Colon (tissue), 2 donors: ENCODE measurements around the gene EIF3I.

Source experiments
- FAIRE-seq: peaks from 2 replicates; lab custom pipeline; 2012; peaks lifted over from hg19 to GRCh38; lab: Jason Lieb, UNC
- donor health status: control.
- donor health status: control.

The EIF3I gene

DNA sequence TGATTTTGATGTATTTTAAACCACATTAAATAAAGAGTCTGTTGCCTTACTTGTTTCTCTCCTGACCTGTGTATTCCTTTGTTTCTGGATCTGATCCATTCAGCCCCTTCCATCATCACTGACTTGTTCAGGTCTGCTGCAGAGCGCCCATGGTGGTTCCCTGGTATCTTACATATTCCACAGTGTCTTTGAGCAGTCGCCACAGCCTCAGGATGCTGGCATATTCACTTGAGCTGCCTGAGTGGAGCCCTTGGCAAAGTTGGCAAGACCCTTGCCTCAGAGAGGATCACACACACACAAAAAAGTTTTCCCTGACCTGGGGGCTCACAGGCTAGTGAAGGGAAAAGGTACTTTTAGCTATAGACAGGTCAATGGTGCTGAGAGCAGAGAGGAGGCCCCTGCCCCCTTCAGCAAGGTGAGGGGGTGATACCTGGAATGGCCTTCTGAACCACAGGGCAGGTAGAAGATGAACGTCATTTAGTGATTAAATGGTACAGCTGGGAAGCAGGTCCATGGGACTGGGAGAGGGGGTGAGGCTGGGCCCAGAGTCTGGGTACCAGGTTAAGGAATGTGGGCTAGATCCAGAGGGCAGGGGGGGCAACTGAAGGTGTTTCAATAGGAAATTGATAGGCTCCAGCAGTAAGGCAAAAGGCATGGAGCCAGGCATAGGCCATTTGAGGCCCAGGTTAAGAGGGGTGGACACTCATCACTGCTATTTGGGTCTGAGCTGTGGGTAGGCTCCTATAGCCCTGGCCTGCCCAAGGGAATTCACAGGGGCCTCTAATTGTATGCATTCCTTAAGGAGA, 23.8 kb upstream of the EIF3I start:
- FAIRE-seq: no peak

- FAIRE-seq: no peak
These were observed 23.0 kb upstream of the EIF3I start for GRCh38 chr1:32199043-32199716.

DNA sequence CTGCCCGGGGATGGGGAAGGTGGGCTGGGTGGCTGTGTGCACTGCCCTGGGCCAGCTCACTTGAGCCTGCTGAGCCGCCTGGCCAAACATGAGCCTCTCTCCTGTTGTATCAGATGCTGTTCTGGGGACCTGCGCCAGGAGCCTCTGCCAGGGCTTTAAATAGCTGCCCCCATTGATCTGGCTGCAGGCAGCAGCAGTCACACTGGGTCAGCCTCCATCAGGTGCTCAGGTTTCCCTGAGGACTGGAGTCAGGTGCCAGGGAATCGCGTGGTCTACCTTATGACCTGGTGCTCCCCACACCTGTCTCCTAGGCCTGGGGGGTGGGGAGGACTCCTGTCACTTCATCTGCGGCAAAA, 22.5 kb upstream of the EIF3I start:
- no peak for FAIRE-seq

DNA sequence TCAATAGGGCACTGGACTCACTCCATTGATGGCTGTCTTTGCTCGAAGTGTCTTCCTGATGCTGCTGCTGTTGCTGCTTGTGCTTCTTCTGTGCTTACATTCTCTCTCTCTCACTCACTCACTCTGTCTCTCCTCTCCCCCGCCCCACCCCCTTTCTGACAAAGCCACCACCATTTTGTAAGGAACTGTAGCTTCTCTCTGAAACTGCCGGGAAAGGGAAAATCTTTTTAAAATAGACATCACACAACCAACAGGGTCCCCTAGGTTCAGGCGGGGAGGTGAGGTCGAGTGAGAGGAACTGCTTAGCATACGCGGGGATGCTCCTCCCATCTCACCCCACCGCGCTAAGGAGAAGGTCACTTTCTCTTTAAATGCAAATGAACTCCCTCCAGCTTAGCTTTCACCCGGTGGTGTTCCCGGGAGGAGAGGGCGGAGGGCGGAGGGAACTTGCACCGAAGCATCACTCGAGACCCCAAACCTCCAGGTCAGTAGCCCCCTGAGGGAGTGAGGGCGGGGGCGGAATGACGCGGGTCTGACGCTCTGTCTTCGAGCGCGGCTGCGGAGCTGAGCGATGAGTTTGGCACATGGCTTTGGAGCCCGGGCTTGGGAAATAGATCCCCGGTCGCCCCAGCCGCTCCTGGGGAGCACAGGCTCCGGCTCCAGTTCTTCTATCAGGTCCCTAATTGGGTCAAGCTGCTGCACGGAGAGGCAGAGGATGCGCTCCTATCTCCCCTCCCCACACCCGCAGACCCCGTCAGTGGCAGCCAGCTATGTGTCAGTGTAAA, 21.8 kb upstream of the EIF3I start, which contains the start of gene CCDC28B:
TSS of gene CCDC28B (plus strand) at position 370 of the 785 bp plus-strand sequence. CDS start 1,341 bp downstream, outside the sequence.
- no peak for FAIRE-seq

- FAIRE-seq: no peak
These were observed 21.0 kb upstream of the EIF3I start for GRCh38 chr1:32201011-32201855.

- no peak for FAIRE-seq
These were observed 17.3 kb upstream of the EIF3I start for GRCh38 chr1:32204943-32205361.

DNA sequence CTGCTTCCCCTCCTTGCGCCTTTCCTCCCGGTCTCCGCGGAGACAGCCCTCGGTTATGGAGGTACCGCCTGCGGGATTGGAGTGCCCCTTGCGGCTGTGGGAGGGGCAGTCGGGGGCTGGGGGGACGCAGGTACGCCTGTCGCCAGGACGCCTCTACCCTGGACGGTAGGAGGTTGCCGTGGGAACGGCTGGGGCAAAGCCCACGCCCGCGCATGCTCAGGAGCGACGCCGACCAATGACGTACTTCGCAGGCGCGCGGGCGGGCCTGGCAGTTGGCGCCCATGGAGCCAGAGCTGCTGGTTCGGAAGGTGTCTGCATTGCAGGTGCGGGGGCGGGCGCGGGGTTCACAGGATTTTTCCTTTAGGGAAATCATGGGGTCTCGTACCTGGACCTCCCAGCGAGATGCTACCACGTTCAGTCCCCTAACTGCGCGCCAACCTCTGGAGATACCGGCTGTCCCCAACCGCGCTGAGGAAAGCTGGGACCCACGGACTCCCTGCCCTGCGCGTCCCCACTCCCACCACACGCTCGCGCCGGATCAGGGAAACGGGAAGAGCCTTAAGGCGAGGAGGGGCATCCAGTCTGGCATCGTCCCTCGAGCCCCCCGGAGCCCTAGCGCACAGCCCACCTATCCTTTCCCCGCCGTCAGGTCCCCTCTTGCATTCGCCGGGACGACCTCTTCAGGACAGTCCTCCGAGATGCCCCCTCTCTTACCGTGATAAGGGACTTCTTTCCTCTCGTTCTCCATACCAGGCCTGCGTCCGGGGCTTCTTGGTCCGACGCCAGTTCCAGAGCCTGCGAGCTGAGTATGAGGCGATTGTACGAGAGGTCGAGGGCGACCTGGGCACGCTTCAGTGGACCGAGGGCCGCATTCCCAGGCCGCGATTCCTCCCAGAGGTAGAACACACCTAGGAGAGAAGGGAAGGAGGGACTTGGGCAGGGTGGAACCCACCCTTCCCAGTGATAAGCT, 16.5 kb upstream of the EIF3I start, which contains the start of gene IQCC:
TSS of gene IQCC (plus strand) at position 271 of the 970 bp plus-strand sequence. CDS start at position 282, 11 bp downstream.
- no peak for FAIRE-seq

DNA sequence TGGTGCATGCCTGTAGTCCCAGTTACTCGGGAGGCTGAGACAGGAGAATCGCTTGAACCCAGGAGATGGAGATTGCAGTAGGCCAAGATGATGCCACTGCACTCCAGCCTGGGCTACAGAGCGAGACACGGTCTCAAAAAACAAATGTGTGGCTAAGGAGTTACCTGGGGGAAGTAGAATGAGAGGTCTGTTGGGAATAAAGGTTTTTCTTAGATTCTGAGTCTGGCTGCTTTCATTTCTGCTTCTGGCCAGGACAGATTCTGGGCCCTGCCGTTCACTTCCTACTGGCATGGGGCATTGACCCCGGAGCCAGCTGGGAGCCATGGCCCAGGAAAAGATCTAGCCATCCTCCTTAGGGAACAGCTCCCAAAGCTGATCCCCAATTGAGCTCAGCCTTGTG, 13.7 kb upstream of the EIF3I start:
- FAIRE-seq: no peak

DNA sequence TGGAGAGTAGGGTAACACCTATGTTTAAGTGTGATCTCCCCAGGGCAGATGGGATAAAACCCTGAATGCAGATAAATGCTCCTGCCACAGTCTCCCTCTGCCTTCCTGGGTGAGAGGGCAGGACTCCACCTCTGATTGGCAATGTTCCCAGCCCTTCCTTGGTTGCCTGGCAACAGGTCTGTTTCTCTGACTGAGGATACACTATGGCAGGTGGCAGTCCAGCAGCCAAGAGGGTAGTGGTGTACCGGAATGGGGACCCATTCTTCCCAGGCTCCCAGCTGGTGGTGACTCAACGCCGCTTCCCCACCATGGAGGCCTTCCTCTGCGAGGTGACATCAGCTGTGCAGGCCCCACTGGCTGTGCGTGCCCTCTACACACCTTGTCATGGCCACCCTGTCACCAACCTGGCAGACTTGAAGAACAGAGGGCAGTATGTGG, 13.3 kb upstream of the EIF3I start, which contains the start of gene DCDC2B:
TSS of gene DCDC2B (plus strand) at position 199 of the 438 bp plus-strand sequence. CDS start at position 204, 5 bp downstream.
- FAIRE-seq: no peak

- FAIRE-seq: no peak
These were observed 6.4 kb upstream of the EIF3I start for GRCh38 chr1:32215629-32216480.

GRCh38 chr1:32216566-32216965, 5.6 kb upstream of the EIF3I start:
- no peak for FAIRE-seq

- FAIRE-seq: no peak
These were observed 3.2 kb upstream of the EIF3I start for GRCh38 chr1:32219022-32219421.

DNA sequence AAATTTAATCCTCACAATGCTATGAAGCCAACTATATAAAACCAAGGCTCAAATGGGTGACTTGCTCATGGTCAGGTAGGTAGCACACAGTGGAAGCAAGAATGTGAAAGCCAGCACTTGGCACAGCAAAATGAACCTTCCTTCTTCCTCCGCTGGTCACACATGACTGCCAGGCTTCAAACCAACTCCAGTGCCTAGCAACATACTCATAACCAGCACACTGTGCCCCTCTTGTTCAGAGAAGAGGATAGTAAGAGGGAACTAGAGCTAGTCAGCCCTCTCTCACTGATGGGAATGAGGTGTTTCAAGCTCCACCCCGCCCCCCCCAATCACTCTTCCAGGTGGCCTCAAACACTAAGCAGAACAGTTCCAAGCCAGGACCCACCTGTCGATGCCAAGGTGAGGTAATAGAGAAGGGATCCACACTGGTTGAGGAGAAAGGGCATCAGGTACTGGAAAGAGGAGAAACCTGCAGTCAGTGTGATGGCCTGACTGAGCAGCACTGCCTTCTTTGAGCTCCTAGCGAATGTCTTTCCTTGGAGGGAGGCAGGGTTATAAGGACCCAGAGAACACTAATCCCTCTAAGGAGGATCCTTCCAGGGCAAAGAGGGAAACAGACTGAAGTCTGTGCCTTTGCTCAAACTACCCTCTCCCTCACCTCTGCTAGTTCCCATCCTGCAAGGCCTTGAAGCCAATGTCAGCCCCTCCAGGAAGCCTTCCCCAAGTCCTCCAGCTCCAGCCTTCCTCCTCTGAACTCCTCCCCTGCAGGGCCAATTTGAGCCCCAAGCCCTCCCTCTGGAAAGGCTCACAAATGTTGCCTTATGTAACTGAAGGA, 1.2 kb upstream of the EIF3I start:
- no peak for FAIRE-seq

DNA sequence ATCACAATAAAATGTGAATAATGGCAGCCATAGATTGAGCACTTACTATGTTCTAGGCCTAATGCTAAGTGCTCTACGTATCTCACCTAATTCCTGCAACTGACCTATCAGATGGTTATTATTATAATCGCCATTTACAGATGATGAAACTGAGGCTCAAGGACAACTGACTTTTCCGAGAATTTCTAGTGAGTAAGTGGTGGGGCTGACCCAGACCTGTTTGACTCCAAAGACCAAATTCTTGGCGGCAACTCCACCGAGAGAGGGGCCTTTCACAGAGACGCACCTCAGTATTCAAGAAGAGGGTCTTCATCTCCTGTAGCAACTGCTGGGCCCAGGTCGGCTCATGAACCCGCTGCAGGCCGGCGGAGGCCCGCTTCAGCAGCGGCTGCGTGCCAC, 627 bp upstream of the EIF3I start:
- no peak for FAIRE-seq

DNA sequence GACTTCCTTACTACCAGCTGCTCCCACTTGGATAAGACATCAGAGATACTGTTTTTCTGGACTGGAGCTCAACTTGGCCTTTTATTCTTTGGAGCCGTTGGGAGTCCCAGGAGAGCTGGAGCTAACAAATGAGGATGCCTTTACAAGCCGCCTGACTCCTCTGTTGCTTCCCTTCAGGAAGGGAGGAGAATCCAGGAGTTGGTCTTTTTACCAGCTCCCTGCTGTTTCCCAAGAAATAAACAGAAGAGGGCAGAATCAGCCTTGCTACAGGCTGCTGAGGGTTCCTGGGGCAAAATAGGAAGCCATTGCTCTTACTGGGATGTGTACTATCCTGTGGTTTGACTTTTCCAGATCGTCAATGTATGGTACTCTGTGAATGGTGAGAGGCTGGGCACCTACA, 1.5 kb downstream of the EIF3I start:
- FAIRE-seq: no peak

GRCh38 chr1:32224285-32224684, 2.1 kb downstream of the EIF3I start:
- FAIRE-seq: no peak

DNA sequence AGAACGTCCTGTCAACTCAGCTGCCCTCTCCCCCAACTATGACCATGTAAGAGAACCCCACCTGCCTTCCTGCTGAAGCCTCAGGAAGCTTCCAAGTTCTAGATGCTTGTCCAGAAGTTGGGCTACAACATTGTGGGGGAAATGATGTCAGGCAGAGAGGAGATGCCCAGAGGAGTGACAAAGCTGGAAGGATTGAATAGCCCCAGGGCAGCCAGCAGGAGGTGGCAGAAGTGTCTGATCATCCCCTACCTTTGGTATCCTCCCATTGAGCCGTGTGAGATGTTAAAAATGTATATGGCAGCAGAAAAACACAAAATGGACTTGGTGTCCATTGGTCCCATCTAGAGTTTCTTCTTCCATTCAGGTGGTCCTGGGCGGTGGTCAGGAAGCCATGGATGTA, 6.6 kb downstream of the EIF3I start:
- FAIRE-seq: no peak

DNA sequence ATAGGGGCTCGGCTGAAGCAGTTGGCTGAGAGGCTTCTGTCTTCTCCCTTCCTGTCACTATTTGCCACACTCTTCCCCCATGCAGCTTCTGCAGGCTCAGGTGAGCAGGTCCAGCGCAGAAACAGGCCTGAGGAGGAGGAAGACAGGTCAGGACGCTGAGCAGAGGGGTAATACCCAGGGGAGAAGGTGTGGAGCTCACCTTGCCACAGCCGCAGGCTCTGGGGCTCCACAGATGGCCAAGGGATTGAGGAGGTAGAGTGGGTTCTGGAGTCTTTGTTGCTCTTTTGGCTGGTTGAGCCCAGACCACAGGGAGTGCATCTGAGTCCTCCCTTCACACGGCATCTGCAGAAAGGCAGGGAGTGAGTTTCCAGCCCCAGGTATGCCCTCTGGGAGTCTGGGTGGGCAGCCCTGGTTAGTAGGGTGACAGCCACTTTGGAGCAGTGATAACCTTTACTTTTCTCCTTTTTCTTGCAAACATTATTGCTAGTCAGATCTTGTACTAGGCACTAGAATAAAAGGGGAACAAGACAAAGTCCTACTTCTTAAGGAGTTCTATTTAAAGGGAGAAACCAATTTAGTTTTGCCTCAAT, 9.7 kb downstream of the EIF3I start:
- FAIRE-seq: no peak
